Neural cell (in vitro differentiated cells): ENCODE results near the gene RCAN1. TPM values are rescaled to one million over a fixed set of nuclear protein-coding genes. Genes with fewer than 3 reads are reported as not detected.

Experiments
- H2AFZ ChIP-seq: fragments of 200-600, 300-800 bp; sonication (generic), shearing (Covaris generic); 2 replicates; pipeline ENCODE4 v1.6.0; 2014; ENCODE audit warnings: low read depth, mild to moderate bottlenecking, antibody characterized with exemption, low read length, moderate library complexity
- H3F3A ChIP-seq: fragments of 200-600 bp; shearing (Covaris generic); 2 replicates; pipeline ENCODE4 v1.6.1; 2016; ENCODE audit warnings: mild to moderate bottlenecking, moderate library complexity, mixed read lengths, antibody characterized with exemption, low read length; ENCODE audit not compliant: insufficient read depth, poor library complexity, severe bottlenecking
- H3K27ac ChIP-seq: fragments of 200-600, 300-800 bp; sonication (generic), shearing (Covaris generic); 2 replicates; pipeline ENCODE4 v1.5.1; 2014; ENCODE audit warnings: mild to moderate bottlenecking, low read length, moderate library complexity
- H3K27me3 ChIP-seq: fragments of 300-800, 200-600 bp; sonication (generic), shearing (Covaris generic); 2 replicates; pipeline ENCODE4 v1.6.0; 2014; ENCODE audit warnings: mild to moderate bottlenecking, low read depth, low read length, moderate library complexity; ENCODE audit not compliant: insufficient read depth
- H3K36me3 ChIP-seq: fragments of 300-800, 200-600 bp; sonication (generic), shearing (Covaris generic); 2 replicates; pipeline ENCODE4 v1.5.1; 2014; ENCODE audit warnings: mild to moderate bottlenecking, antibody characterized with exemption, low read length, moderate library complexity; ENCODE audit not compliant: insufficient read depth
- H3K4me2 ChIP-seq: fragments of 300-800, 200-600 bp; sonication (generic), shearing (Covaris generic); 2 replicates; pipeline ENCODE4 v1.6.0; 2014; ENCODE audit warnings: mild to moderate bottlenecking, low read length
- H3K4me3 ChIP-seq: fragments of 300-800, 200-600 bp; sonication (generic), shearing (Covaris generic); 2 replicates; pipeline ENCODE4 v1.5.1; 2014; ENCODE audit warnings: mild to moderate bottlenecking, low read length, moderate library complexity
- H3K79me2 ChIP-seq: fragments of 200-600 bp; shearing (Covaris generic); replicated peaks from 2 replicates; pipeline ENCODE4 v1.6.0; 2014; ENCODE audit warnings: mild to moderate bottlenecking, low read length, moderate library complexity; ENCODE audit not compliant: insufficient read depth
- H3K9ac ChIP-seq: fragments of 300-800, 200-600 bp; sonication (generic), shearing (Covaris generic); 2 replicates; pipeline ENCODE4 v1.6.1; 2016; ENCODE audit warnings: mild to moderate bottlenecking, low read length, mixed read lengths
- H3K9me2 ChIP-seq: fragments of 200-600 bp; shearing (Covaris generic); 2 replicates; pipeline ENCODE4 v1.6.1; 2016; ENCODE audit warnings: mild to moderate bottlenecking, low read length, mixed read lengths; ENCODE audit not compliant: insufficient read depth
- H3K9me3 ChIP-seq: fragments of 200-600, 300-800 bp; sonication (generic), shearing (Covaris generic); 2 replicates; pipeline ENCODE4 v1.6.1; 2016; ENCODE audit warnings: mild to moderate bottlenecking, mixed run types, low read length, moderate library complexity, mixed read lengths
- H4K20me1 ChIP-seq: fragments of 200-600 bp; shearing (Covaris generic); 2 replicates; pipeline ENCODE4 v1.6.1; 2016; ENCODE audit warnings: mild to moderate bottlenecking, mixed run types; ENCODE audit not compliant: insufficient read depth
- CTCF ChIP-seq: fragments of 450-650 bp; IDR thresholded peaks from 2 replicates; pipeline ENCODE4 v1.5.1; 2014; ENCODE audit warnings: antibody characterized with exemption, mild to moderate bottlenecking, moderate library complexity; ENCODE audit not compliant: poor library complexity, severe bottlenecking
- EP300 ChIP-seq: fragments of 450-650 bp; conservative IDR thresholded peaks from 2 replicates; pipeline ENCODE4 v1.6.1; 2014; ENCODE audit warnings: antibody characterized with exemption, mild to moderate bottlenecking, moderate library complexity; ENCODE audit not compliant: poor library complexity, severe bottlenecking
- EZH2 ChIP-seq: fragments of 200-600, 300-800 bp; shearing (Covaris generic), sonication (generic); IDR thresholded peaks from 2 replicates; pipeline ENCODE4 v1.6.1; 2014; ENCODE audit warnings: antibody characterized with exemption, low read length, borderline replicate concordance, mild to moderate bottlenecking; ENCODE audit not compliant: insufficient read depth, poor library complexity, severe bottlenecking
- MXI1 ChIP-seq: fragments of 450-650 bp; conservative IDR thresholded peaks from 2 replicates; pipeline ENCODE4 v1.6.1; 2014; ENCODE audit warnings: antibody characterized with exemption, mild to moderate bottlenecking; ENCODE audit not compliant: poor library complexity, severe bottlenecking
- POLR2AphosphoS5 ChIP-seq: IDR thresholded peaks from 2 replicates; pipeline ENCODE4 v1.6.1; 2012
- RAD21 ChIP-seq: fragments of 450-650 bp; conservative IDR thresholded peaks from 2 replicates; pipeline ENCODE4 v1.6.1; 2014; ENCODE audit warnings: antibody characterized with exemption, mild to moderate bottlenecking, moderate library complexity
- REST ChIP-seq: IDR thresholded peaks from 2 replicates; pipeline ENCODE4 v1.6.1; 2012; ENCODE audit warnings: borderline replicate concordance
- SMC3 ChIP-seq: fragments of 450-650 bp; conservative IDR thresholded peaks from 2 replicates; pipeline ENCODE4 v1.6.1; 2014; ENCODE audit warnings: antibody characterized with exemption, mild to moderate bottlenecking, moderate library complexity; ENCODE audit not compliant: poor library complexity
- TAF1 ChIP-seq: IDR thresholded peaks from 2 replicates; pipeline ENCODE4 v1.6.1; 2012; ENCODE audit warnings: low read depth
- polyA plus RNA-seq: library from polyadenylated mRNA; depleted of rRNA; stranded (reverse); fragments of >200 nt; gene quantifications from 2 replicates; pipeline ENCODE4 v1.2.3, GENCODE V29; 2014

The RCAN1 gene
- polyA plus RNA-seq, 1 donor from 2014 or later = 46.0 TPM

GRCh38 chr21:34647555-34647954, 32.6 kb upstream of the RCAN1 start:
- Histone ChIP-seq H3K27me3 (no peaks in the 10 kb centered on the region), H3F3A (no peaks in the 10 kb centered on the region), H3K4me2 (no peak overlapping the region), H3K9me3 (peaks cover 8% of the 10 kb centered on the region), H3K9me2 (no peaks in the 10 kb centered on the region), H2AFZ (no peak overlapping the region), H3K9ac (no peak overlapping the region), H3K36me3 (no peaks in the 10 kb centered on the region), H3K27ac (no peak overlapping the region), H4K20me1 (no peaks in the 10 kb centered on the region), H3K79me2 (no peaks in the 10 kb centered on the region), H3K4me3 (no peak overlapping the region)
- no peak for TF ChIP-seq CTCF
- TF ChIP-seq TAF1 = no peak
- TF ChIP-seq EP300 = no peak
- TF ChIP-seq REST = no peak
- TF ChIP-seq MXI1 = no peak

GRCh38 chr21:34644825-34645224, 29.9 kb upstream of the RCAN1 start:
- Histone ChIP-seq H3K9me2 (no peaks in the 10 kb centered on the region), H3K9me3 (no peaks in the 10 kb centered on the region), H2AFZ (no peak overlapping the region), H4K20me1 (no peaks in the 10 kb centered on the region), H3K9ac (no peak overlapping the region), H3K4me3 (no peak overlapping the region), H3K27me3 (no peaks in the 10 kb centered on the region), H3K4me2 (no peak overlapping the region), H3K79me2 (no peaks in the 10 kb centered on the region), H3K36me3 (no peaks in the 10 kb centered on the region), H3K27ac (no peak overlapping the region), H3F3A (no peaks in the 10 kb centered on the region)
- TF ChIP-seq CTCF (no peak), RAD21 (no peak), EP300 (no peak), EZH2 (no peak), REST (no peak), MXI1 (no peak), TAF1 (no peak), POLR2AphosphoS5 (no peak), SMC3 (no peak)
